PFSK-1 (cell line): ENCODE measurements around the gene LPAR1.

ENCODE experiments used
- FOXP2 ChIP-seq: optimal IDR thresholded peaks from 2 replicates; pipeline ENCODE3; 2011; ENCODE audit warnings: borderline replicate concordance, control low read depth, inconsistent platforms; ENCODE audit not compliant: insufficient read depth; ENCODE audit errors: extremely low read length, extremely low read depth
- POLR2AphosphoS5 ChIP-seq: IDR thresholded peaks from 2 replicates; pipeline ENCODE4 v1.6.1; 2012; ENCODE audit warnings: low read depth, mild to moderate bottlenecking, control low read depth, low read length, moderate library complexity
- REST ChIP-seq, 2 experiments: IDR thresholded peaks; 2 replicates each; pipeline versions ENCODE4 v1.6.1 to v1.8.0; 2011 to 2012; ENCODE audit warnings: low read depth in 2 of 2, low read length in 2 of 2, control low read depth in 1 of 2, inconsistent platforms in 1 of 2, mild to moderate bottlenecking in 1 of 2, moderate library complexity in 1 of 2; ENCODE audit not compliant: insufficient read depth in 1 of 2
- SIN3A ChIP-seq: IDR thresholded peaks from 2 replicates; pipeline ENCODE4 v1.6.1; 2012; ENCODE audit warnings: mild to moderate bottlenecking, low read length, moderate library complexity, borderline replicate concordance; ENCODE audit not compliant: insufficient read depth
- TAF1 ChIP-seq: IDR thresholded peaks from 2 replicates; pipeline ENCODE4 v1.6.1; 2012; ENCODE audit warnings: low read length, control low read depth, borderline replicate concordance; ENCODE audit not compliant: insufficient read depth

The LPAR1 gene

GRCh38 chr9:110995420-110996340 is 42.6 kb downstream of the LPAR1 start:
- no peak for TF ChIP-seq POLR2AphosphoS5
- no peak for TF ChIP-seq SIN3A
- TF ChIP-seq FOXP2: no peak
- TF ChIP-seq REST (IDR thresholded peaks at IDR 0.05; ENCODE audit: insufficient read depth in 1 of 2, low read depth in 2 of 2, low read length in 2 of 2): no peak
- TF ChIP-seq TAF1: no peak

DNA sequence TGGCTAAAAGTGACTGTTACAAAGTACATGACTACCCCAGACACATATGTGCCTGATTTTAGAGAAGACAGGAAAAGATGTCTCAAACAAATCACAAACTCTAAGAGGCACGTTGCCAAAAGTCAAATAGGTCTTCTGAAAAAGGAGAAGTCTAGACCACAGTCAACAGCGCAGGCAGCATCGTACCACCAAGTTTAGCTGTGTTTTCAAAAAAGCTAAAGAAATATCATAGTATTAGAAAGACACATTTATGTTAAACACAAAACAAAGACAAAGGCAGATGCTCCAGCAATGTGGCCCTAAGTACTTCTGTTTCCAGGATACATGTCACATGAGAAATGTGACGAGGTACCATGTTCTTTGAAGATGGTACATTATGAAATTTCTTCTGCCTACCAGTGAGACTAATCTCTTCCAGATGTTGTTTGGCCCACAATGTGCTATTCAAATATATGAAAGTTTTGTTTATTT is 43.5 kb downstream of the LPAR1 start:
- TF ChIP-seq REST (IDR thresholded peaks at IDR 0.05; ENCODE audit: insufficient read depth in 1 of 2, low read depth in 2 of 2, low read length in 2 of 2): no peak
- no peak for TF ChIP-seq FOXP2
- no peak for TF ChIP-seq TAF1
- no peak for TF ChIP-seq POLR2AphosphoS5
- no peak for TF ChIP-seq SIN3A

DNA sequence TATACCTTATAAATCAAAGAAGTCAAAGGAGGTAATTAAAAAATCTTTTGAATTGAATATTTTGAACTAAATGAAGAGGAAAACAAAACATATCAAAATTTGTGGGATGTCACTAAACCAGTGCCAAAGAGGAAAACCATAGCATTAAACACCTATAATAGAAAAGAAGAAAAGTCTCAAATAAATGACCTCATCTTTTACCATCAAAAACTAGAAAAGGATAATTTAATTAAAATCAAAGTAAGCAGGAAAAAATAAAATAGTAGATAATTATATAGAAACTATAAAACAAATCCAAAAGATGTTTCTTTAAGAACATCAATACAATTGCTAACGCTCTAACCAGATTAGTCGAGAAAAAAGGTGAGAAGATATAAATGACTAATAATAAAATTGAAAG is 47.8 kb downstream of the LPAR1 start:
- TF ChIP-seq REST (IDR thresholded peaks at IDR 0.05; ENCODE audit: insufficient read depth in 1 of 2, low read depth in 2 of 2, low read length in 2 of 2): no peak
- no peak for TF ChIP-seq FOXP2
- no peak for TF ChIP-seq TAF1
- no peak for TF ChIP-seq POLR2AphosphoS5
- no peak for TF ChIP-seq SIN3A

- TF ChIP-seq POLR2AphosphoS5 (no peak), SIN3A (no peak), TAF1 (no peak), FOXP2 (no peak), REST (IDR thresholded peaks at IDR 0.05; ENCODE audit: insufficient read depth in 1 of 2, low read depth in 2 of 2, low read length in 2 of 2) (no peak)
Measured at GRCh38 chr9:110986529-110986928, 51.7 kb downstream of the LPAR1 start.
